ENCODE measurements around the gene LILRA5. TPM values are rescaled to one million over a fixed set of nuclear protein-coding genes. Genes with fewer than 3 reads are reported as not detected.
"Not testable (repeated sequence)": the region's sequence is repeated elsewhere in the genome, so short reads cannot be mapped to it uniquely, and the experiment has no call there.

Gene LILRA5
- total RNA-seq, 1 experiment from 2014 or later: not detected

GRCh38 chr19:54325194-54325621 lies 12.2 kb upstream of the LILRA5 start:
- DNase-seq: peak; percentile 56
- no peak overlapping the region for H3K4me3 Mint-ChIP-seq (ENCODE audit: low read depth, unreplicated experiment)
- peaks cover 6% of the 10 kb centered on the region for H3K9me3 Mint-ChIP-seq (ENCODE audit: low read depth, unreplicated experiment)
- H3K27me3 Mint-ChIP-seq (ENCODE audit: unreplicated experiment): peaks cover 49% of the 10 kb centered on the region
- no peaks in the 10 kb centered on the region for H3K36me3 Mint-ChIP-seq (ENCODE audit: insufficient read depth, unreplicated experiment)
- no peaks in the 10 kb centered on the region for H3K4me1 Mint-ChIP-seq (ENCODE audit: low read depth, unreplicated experiment)
- intact Hi-C loops (cut with micrococcal nuclease; ENCODE audit: unreplicated experiment): loop anchor here (1.0 kb wide), 2 partner anchors 29 to 66 kb away; no protein-coding TSS in a partner anchor
- peak; percentile 69 for TF ChIP-seq CTCF (IDR thresholded peaks at IDR 0.05; ENCODE audit: unreplicated experiment)
- CTCF ChIA-PET: interaction anchor here (0.6 to 1.4 kb wide), 3 partner anchors 30 to 694 kb away, joined by 3 to 4 read pairs (median 4); no protein-coding TSS in a partner anchor
- BruUV-seq (replicated peaks): no TSS peak
- no peak overlapping the region for H3K27ac Mint-ChIP-seq (ENCODE audit: unreplicated experiment)

- no peaks in the 10 kb centered on the region for H3K36me3 Mint-ChIP-seq (ENCODE audit: insufficient read depth, unreplicated experiment)
- DNase-seq: no peak
- H3K27ac Mint-ChIP-seq (ENCODE audit: unreplicated experiment): no peak overlapping the region
- peaks cover 6% of the 10 kb centered on the region for H3K9me3 Mint-ChIP-seq (ENCODE audit: low read depth, unreplicated experiment)
- H3K4me1 Mint-ChIP-seq (ENCODE audit: low read depth, unreplicated experiment): no peaks in the 10 kb centered on the region
- no TSS peak for BruUV-seq (replicated peaks)
- H3K4me3 Mint-ChIP-seq (ENCODE audit: low read depth, unreplicated experiment): no peak overlapping the region
- intact Hi-C loops (cut with micrococcal nuclease; ENCODE audit: unreplicated experiment): no loop called here
- peaks cover 49% of the 10 kb centered on the region for H3K27me3 Mint-ChIP-seq (ENCODE audit: unreplicated experiment)
- no peak for TF ChIP-seq CTCF (IDR thresholded peaks at IDR 0.05; ENCODE audit: unreplicated experiment)
- CTCF ChIA-PET: interaction anchor here (0.6 to 1.4 kb wide), 4 partner anchors 30 to 195 kb away, joined by 3 to 4 read pairs (median 4); no protein-coding TSS in a partner anchor
Observed at GRCh38 chr19:54324071-54324470, 11.1 kb upstream of the LILRA5 start.

- H3K9me3 Mint-ChIP-seq (ENCODE audit: low read depth, unreplicated experiment); H3K36me3 Mint-ChIP-seq (ENCODE audit: insufficient read depth, unreplicated experiment); H3K4me1 Mint-ChIP-seq (ENCODE audit: low read depth, unreplicated experiment); H3K27ac Mint-ChIP-seq (ENCODE audit: unreplicated experiment); BruUV-seq (replicated peaks); CTCF ChIA-PET; intact Hi-C loops (cut with micrococcal nuclease; ENCODE audit: unreplicated experiment); DNase-seq; H3K4me3 Mint-ChIP-seq (ENCODE audit: low read depth, unreplicated experiment): not testable (repeated sequence)
- H3K27me3 Mint-ChIP-seq (ENCODE audit: unreplicated experiment): peaks cover 49% of the 10 kb centered on the region
Observed at GRCh38 chr19:54322934-54323333, 10.0 kb upstream of the LILRA5 start.

- H3K4me1 Mint-ChIP-seq (ENCODE audit: low read depth, unreplicated experiment); H3K4me3 Mint-ChIP-seq (ENCODE audit: low read depth, unreplicated experiment); BruUV-seq (replicated peaks); H3K9me3 Mint-ChIP-seq (ENCODE audit: low read depth, unreplicated experiment); intact Hi-C loops (cut with micrococcal nuclease; ENCODE audit: unreplicated experiment); H3K36me3 Mint-ChIP-seq (ENCODE audit: insufficient read depth, unreplicated experiment); H3K27ac Mint-ChIP-seq (ENCODE audit: unreplicated experiment); DNase-seq; CTCF ChIA-PET: not testable (repeated sequence)
- peaks cover 55% of the 10 kb centered on the region for H3K27me3 Mint-ChIP-seq (ENCODE audit: unreplicated experiment)
Observed at GRCh38 chr19:54322295-54322694, 9.3 kb upstream of the LILRA5 start.

GRCh38 chr19:54319892-54320670 lies 7.1 kb upstream of the LILRA5 start:
- H3K27ac Mint-ChIP-seq (ENCODE audit: unreplicated experiment): no peak overlapping the region
- no peaks in the 10 kb centered on the region for H3K9me3 Mint-ChIP-seq (ENCODE audit: low read depth, unreplicated experiment)
- no peaks in the 10 kb centered on the region for H3K36me3 Mint-ChIP-seq (ENCODE audit: insufficient read depth, unreplicated experiment)
- no peak for TF ChIP-seq CTCF (IDR thresholded peaks at IDR 0.05; ENCODE audit: unreplicated experiment)
- H3K27me3 Mint-ChIP-seq (ENCODE audit: unreplicated experiment): peaks cover 72% of the 10 kb centered on the region
- H3K4me3 Mint-ChIP-seq (ENCODE audit: low read depth, unreplicated experiment): no peak overlapping the region
- CTCF ChIA-PET: interaction anchor here (0.5 kb wide), 1 partner anchor 122 kb away, joined by 4 read pairs; no protein-coding TSS in a partner anchor
- BruUV-seq (replicated peaks): no TSS peak
- DNase-seq: no peak
- intact Hi-C loops (cut with micrococcal nuclease; ENCODE audit: unreplicated experiment): no loop called here
- no peaks in the 10 kb centered on the region for H3K4me1 Mint-ChIP-seq (ENCODE audit: low read depth, unreplicated experiment)

Data from Calu3 (cell line).